Measurements from ENCODE around the gene METTL1. TPM values are rescaled to one million over a fixed set of nuclear protein-coding genes. Genes with fewer than 3 reads are reported as not detected.
A peak's percentile ranks its signal among the peaks of the same experiment; 100 is the strongest.

The METTL1 gene
- polyA plus RNA-seq, 1 experiment: 20.1 TPM

DNA sequence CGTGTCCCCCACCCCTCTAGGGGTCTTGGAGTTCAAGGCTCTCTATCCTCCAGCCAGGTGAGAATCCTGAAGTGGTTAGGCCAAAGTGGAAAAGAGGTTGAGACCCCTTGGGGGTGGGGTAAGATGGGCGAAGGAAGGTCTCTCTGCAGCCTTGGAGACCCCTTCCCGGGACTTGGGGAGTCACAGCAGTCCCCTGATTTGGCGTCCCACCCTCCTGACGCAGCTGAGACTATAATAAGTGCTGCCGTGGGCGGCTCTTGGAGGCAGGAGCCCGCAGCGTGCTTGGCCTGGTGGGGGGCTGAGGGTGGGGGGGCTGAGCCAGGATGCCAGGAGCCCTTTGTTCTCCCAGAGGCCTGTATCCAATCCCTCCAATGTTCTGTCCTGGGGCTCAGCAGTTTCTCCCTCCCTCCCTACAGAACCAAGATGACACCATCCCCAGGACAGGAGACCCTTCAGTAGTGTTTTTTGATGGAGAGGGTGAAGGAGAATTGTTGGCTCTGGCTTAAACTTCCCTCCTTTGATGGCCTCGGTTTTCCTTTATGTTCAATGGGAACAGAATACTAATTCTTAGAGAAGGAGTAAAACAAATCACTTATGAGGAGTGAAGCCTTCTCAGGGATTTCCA, 31.9 kb downstream of the METTL1 start:
- Histone ChIP-seq H3K9me3 (ENCODE audit: control insufficient read depth, insufficient read depth, low read length) (no peaks in the 10 kb centered on the region; the same call in 1 of the 2 replicates), H3K27ac (ENCODE audit: low read depth, low read length) (no peak overlapping the region), H3K4me3 (ENCODE audit: low read depth, low read length) (no peak overlapping the region), H3K27me3 (ENCODE audit: control insufficient read depth, insufficient read depth, low read length) (peaks cover 70% of the 10 kb centered on the region)
- CTCF ChIA-PET: interaction anchor here (1.7 kb wide), 1 partner anchor 16 kb away, joined by 6 read pairs; no protein-coding TSS in a partner anchor
- POLR2A ChIA-PET: no interaction called here
- TF ChIP-seq, protein P1, sequence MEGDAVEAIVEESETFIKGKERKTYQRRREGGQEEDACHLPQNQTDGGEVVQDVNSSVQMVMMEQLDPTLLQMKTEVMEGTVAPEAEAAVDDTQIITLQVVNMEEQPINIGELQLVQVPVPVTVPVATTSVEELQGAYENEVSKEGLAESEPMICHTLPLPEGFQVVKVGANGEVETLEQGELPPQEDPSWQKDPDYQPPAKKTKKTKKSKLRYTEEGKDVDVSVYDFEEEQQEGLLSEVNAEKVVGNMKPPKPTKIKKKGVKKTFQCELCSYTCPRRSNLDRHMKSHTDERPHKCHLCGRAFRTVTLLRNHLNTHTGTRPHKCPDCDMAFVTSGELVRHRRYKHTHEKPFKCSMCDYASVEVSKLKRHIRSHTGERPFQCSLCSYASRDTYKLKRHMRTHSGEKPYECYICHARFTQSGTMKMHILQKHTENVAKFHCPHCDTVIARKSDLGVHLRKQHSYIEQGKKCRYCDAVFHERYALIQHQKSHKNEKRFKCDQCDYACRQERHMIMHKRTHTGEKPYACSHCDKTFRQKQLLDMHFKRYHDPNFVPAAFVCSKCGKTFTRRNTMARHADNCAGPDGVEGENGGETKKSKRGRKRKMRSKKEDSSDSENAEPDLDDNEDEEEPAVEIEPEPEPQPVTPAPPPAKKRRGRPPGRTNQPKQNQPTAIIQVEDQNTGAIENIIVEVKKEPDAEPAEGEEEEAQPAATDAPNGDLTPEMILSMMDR (IDR thresholded peaks at IDR 0.05; ENCODE audit: low read depth, low read length): no peak
- DNase-seq (ENCODE audit: low read depth, low spot score): no peak

DNA sequence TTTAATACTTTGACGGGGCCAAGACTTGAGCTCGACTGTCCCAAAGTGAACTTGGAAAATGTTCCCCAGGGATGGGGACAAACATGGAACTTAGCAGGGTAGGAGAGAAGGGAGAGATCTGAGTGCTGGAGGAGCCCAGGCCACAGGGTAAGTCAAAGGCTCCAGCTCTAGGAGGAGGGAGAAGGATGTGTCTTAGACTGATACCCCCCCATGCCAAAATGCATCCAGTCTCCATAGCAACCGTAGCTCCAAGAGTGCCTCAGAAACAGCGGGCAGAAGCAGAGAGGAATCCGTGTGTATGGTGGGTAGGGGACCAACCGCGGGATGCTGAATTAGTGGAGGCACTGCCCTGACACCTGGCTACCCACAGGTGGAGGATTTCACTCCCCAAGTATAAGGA, 32.5 kb downstream of the METTL1 start:
- CTCF ChIA-PET: no interaction called here
- no peak for DNase-seq (ENCODE audit: low read depth, low spot score)
- H3K27me3 ChIP-seq (ENCODE audit: control insufficient read depth, insufficient read depth, low read length): peaks cover 76% of the 10 kb centered on the region
- POLR2A ChIA-PET: interaction anchor here (0.5 kb wide), 1 partner anchor 119 kb away, joined by 7 read pairs; no protein-coding TSS in a partner anchor
- H3K4me3 ChIP-seq (ENCODE audit: low read depth, low read length): no peak overlapping the region
- no peaks in the 10 kb centered on the region; the same call in 1 of the 2 replicates for H3K9me3 ChIP-seq (ENCODE audit: control insufficient read depth, insufficient read depth, low read length)
- no peak overlapping the region for H3K27ac ChIP-seq (ENCODE audit: low read depth, low read length)
- TF ChIP-seq, protein P1 (IDR thresholded peaks at IDR 0.05; ENCODE audit: low read depth, low read length): no peak

GRCh38 chr12:57738661-57739237, 33.2 kb downstream of the METTL1 start, which contains the start of gene AGAP2:
TSS of gene AGAP2 (minus strand) at chr12:57738742. CDS start at chr12:57738246, 496 bp downstream.
- Histone ChIP-seq H3K27me3 (ENCODE audit: control insufficient read depth, insufficient read depth, low read length) (peaks cover 82% of the 10 kb centered on the region), H3K27ac (ENCODE audit: low read depth, low read length) (no peak within 1 kb of the TSS), H3K9me3 (ENCODE audit: control insufficient read depth, insufficient read depth, low read length) (no peaks in the 10 kb centered on the region; the same call in 1 of the 2 replicates), H3K4me3 (ENCODE audit: low read depth, low read length) (peak within 1 kb of the TSS; percentile 7)
- POLR2A ChIA-PET: interaction anchor here (0.5 kb wide), 1 partner anchor 119 kb away, joined by 7 read pairs; no protein-coding TSS in a partner anchor
- CTCF ChIA-PET: interaction anchor here (1.0 kb wide), 1 partner anchor 13 kb away, joined by 5 read pairs; no protein-coding TSS in a partner anchor
- DNase-seq (ENCODE audit: low read depth, low spot score): no peak
- TF ChIP-seq, protein P1 (IDR thresholded peaks at IDR 0.05; ENCODE audit: low read depth, low read length): no peak

GRCh38 chr12:57737467-57738460, 34.1 kb downstream of the METTL1 start:
- DNase-seq (ENCODE audit: low read depth, low spot score): no peak
- CTCF ChIA-PET: interaction anchor here (1.0 to 2.6 kb wide), 4 partner anchors 11 to 279 kb away, joined by 4 to 9 read pairs (median 6); no protein-coding TSS in a partner anchor
- Histone ChIP-seq H3K27me3 (ENCODE audit: control insufficient read depth, insufficient read depth, low read length) (peaks cover 91% of the 10 kb centered on the region), H3K27ac (ENCODE audit: low read depth, low read length) (no peak overlapping the region), H3K4me3 (ENCODE audit: low read depth, low read length) (peak overlapping the region; percentile 7; the same call in 1 of the 2 replicates), H3K9me3 (ENCODE audit: control insufficient read depth, insufficient read depth, low read length) (no peaks in the 10 kb centered on the region; the same call in 1 of the 2 replicates)
- POLR2A ChIA-PET: interaction anchor here (2.2 kb wide), 1 partner anchor 11 kb away, joined by 10 read pairs; no protein-coding TSS in a partner anchor
- TF ChIP-seq, protein P1 (IDR thresholded peaks at IDR 0.05; ENCODE audit: low read depth, low read length): peak; percentile 46

All from AG04450 (cell line).